GM18907 (cell line): ENCODE results near the gene PPM1G.
"Not testable (repeated sequence)": the region's sequence is repeated elsewhere in the genome, so short reads cannot be mapped to it uniquely, and the experiment has no call there.

Experiments
- ATAC-seq: cut with Tn5 transposase; IDR thresholded peaks from one replicate; pipeline ENCODE4 v1.9.1; 2021; ENCODE audit warnings: mild to moderate bottlenecking, moderate library complexity; ENCODE audit not compliant: unreplicated experiment

The PPM1G gene

GRCh38 chr2:27376151-27376865 lies 33.1 kb downstream of the PPM1G start:
- no peak for ATAC-seq

- no peak for ATAC-seq
These were observed 33.8 kb downstream of the PPM1G start for GRCh38 chr2:27375513-27376099.

- ATAC-seq = no peak
These were observed 35.8 kb downstream of the PPM1G start for GRCh38 chr2:27373567-27373966.

GRCh38 chr2:27372937-27373336 lies 36.5 kb downstream of the PPM1G start:
- no peak for ATAC-seq

GRCh38 chr2:27370816-27371620 lies 38.4 kb downstream of the PPM1G start:
- ATAC-seq = peak; percentile 35

- ATAC-seq = peak; percentile 88
These were observed 39.2 kb downstream of the PPM1G start, which contains the start of the genes EIF2B4 and SNX17 for GRCh38 chr2:27370026-27370815. EIF2B4 (minus strand) TSS chr2:27370338; CDS start chr2:27370314, 24 bp downstream. SNX17 (plus strand) TSS chr2:27370616; CDS start chr2:27370744, 128 bp downstream.

- ATAC-seq = peak; percentile 6
These were observed 39.8 kb downstream of the PPM1G start for GRCh38 chr2:27369471-27370025.

- ATAC-seq = no peak
These were observed 45.5 kb downstream of the PPM1G start for GRCh38 chr2:27363933-27364332.

GRCh38 chr2:27362678-27363420 lies 46.5 kb downstream of the PPM1G start:
- ATAC-seq = no peak

GRCh38 chr2:27356382-27357181 lies 52.8 kb downstream of the PPM1G start, which contains the start of gene GTF3C2:
GTF3C2 (minus strand) TSS chr2:27356764; CDS start chr2:27343554, 13,210 bp downstream.
- peak; percentile 84 for ATAC-seq

- ATAC-seq = peak; percentile 41
These were observed 53.4 kb downstream of the PPM1G start for GRCh38 chr2:27356056-27356381.

GRCh38 chr2:27354597-27354927 lies 54.8 kb downstream of the PPM1G start:
- no peak for ATAC-seq

GRCh38 chr2:27353762-27354596 lies 55.4 kb downstream of the PPM1G start:
- ATAC-seq = no peak

- ATAC-seq = not testable (repeated sequence)
These were observed 56.0 kb downstream of the PPM1G start for GRCh38 chr2:27353386-27353761.

- no peak for ATAC-seq
These were observed 57.4 kb downstream of the PPM1G start for GRCh38 chr2:27351802-27352598.

- no peak for ATAC-seq
These were observed 59.2 kb downstream of the PPM1G start for GRCh38 chr2:27350106-27350693.

- no peak for ATAC-seq
These were observed 61.8 kb downstream of the PPM1G start for GRCh38 chr2:27347641-27348040.
